Erythroblast (primary cell): ENCODE measurements around the gene H2AZ2.

Source experiments
- GATA1 ChIP-seq: IDR thresholded peaks from 2 replicates; pipeline ENCODE4 v1.6.1; 2011; ENCODE audit warnings: low read depth, mild to moderate bottlenecking, control low read depth, low read length, moderate library complexity
- POLR2A ChIP-seq: IDR thresholded peaks from 2 replicates; pipeline ENCODE4 v1.6.1; 2011; ENCODE audit warnings: mild to moderate bottlenecking, low read length

- TF ChIP-seq POLR2A (peak; percentile 31), GATA1 (no peak)
Observed at GRCh38 chr7:44802418-44803025, 45.4 kb downstream of the H2AZ2 start.
